H7 (cell line): ENCODE results near the gene SND1. TPM values are rescaled to one million over a fixed set of nuclear protein-coding genes. Genes with fewer than 3 reads are reported as not detected.

Source experiments
- DNase-seq: peaks from one replicate; pipeline ENCODE4 v3.0.0; 2012
- H3K27me3 ChIP-seq: 2 replicates; pipeline ENCODE4 v1.6.0; 2011; ENCODE audit warnings: mild to moderate bottlenecking, low read length; ENCODE audit not compliant: control insufficient read depth, insufficient read depth
- H3K36me3 ChIP-seq: replicated peaks from 2 replicates; pipeline ENCODE4 v1.5.1; 2011; ENCODE audit warnings: low read length; ENCODE audit not compliant: control insufficient read depth, insufficient read depth
- H3K4me3 ChIP-seq: 2 replicates; pipeline ENCODE4 v1.5.1; 2011; ENCODE audit warnings: low read depth, mild to moderate bottlenecking, control low read depth, low read length, moderate library complexity; ENCODE audit not compliant: insufficient read depth
- total RNA-seq: library from RNA; depleted of rRNA; stranded (reverse); fragments of >200 nt; shearing (Covaris generic); gene quantifications from 2 replicates; pipeline ENCODE4 v1.2.3, GENCODE V29; 2014

SND1 gene
- total RNA-seq, 1 experiment from 2014 or later = 196 TPM

DNA sequence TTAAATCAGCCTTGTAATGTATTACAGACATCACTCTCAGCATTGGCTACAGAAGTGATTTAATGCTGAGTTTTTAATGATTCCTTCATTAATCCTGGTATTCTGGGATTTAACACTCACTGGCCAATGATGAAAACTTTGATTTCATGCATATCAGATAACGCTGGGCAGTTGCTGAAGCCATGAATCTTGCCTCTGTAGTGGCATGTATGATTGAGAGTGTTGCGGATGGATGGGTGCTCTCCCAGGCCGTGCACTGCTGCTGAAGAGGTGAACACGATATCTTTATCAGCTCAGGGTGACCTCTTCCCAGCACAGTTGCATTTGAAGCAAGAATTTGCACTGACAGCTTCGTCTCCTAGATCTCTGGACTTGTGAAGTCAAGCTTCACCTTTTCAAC is 210.5 kb downstream of the SND1 start:
- Histone ChIP-seq H3K27me3 (no peaks in the 10 kb centered on the region), H3K4me3 (no peak overlapping the region), H3K36me3 (no peaks in the 10 kb centered on the region; the same call in 1 of the 2 replicates)
- DNase-seq = no peak

DNA sequence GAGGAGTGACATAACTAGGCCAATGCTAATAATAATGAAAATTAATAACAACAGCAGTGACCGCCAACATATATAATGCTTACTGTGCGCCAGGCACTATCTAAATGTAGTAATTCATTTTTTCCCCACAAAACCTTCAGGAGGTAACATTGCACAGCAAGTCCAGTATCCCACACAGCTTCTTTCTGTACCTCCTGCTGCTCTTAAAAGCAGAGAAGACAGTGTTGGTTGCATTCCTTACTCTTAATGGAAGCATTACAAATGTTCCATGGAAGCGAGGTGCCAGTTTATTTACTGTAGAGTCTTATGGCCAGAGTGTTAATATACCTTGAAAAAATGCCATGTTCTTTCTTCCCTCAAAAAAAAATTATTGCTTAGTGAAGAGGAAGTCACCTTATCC is 211.1 kb downstream of the SND1 start:
- DNase-seq = no peak
- no peak overlapping the region for H3K4me3 ChIP-seq
- no peaks in the 10 kb centered on the region for H3K27me3 ChIP-seq
- H3K36me3 ChIP-seq = no peaks in the 10 kb centered on the region

DNA sequence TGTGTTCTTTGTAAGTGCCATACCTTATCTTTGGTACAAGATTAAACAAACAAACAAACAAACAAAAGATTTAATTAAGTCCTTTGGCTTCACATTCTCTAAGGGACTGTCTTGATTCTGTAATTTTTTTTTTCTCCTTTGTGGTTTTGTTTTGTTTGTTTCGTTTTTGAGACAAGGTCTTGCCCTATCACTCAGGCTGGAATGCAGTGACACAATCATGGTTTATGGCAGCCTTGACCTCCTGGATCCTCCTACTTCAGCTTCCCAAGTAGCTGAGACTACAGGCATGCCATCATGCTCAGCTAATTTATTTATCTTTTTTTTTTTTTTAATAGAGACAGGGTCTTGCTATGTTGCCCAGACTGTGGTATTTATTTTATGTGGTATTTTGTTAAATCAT is 213.5 kb downstream of the SND1 start:
- Histone ChIP-seq H3K36me3 (no peaks in the 10 kb centered on the region), H3K27me3 (no peaks in the 10 kb centered on the region), H3K4me3 (no peak overlapping the region)
- no peak for DNase-seq

DNA sequence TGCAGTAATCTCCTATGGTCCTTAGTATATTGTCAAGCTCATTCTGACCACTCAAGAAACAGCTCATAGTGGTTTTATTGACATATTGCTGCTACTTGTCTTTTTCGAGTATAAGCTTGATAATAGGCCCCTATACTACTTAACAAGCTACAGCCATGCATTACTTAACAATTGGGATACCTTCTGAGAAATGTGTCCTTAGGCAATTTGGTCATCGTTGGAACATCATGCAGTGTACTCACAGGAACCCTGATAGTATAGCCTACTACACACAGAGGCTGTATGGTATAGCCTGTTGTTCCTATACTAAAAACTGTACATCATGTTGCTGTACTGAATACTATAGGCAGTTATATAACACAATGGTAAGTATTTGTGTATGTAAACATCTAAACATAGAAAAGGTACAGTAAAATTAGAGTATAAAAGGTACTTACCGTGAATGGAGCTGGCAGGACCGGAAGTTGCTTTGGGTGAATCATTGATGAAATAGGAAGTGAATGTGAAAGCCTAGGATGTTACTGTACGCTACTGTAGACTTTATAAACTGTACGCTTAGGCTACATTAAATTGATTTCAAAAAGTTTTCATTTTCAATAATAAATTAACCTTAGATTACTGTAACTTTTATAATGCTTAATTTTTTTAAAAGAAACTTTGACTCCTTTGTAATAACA is 218.4 kb downstream of the SND1 start:
- DNase-seq = no peak
- H3K4me3 ChIP-seq = no peak overlapping the region
- no peaks in the 10 kb centered on the region for H3K27me3 ChIP-seq

DNA sequence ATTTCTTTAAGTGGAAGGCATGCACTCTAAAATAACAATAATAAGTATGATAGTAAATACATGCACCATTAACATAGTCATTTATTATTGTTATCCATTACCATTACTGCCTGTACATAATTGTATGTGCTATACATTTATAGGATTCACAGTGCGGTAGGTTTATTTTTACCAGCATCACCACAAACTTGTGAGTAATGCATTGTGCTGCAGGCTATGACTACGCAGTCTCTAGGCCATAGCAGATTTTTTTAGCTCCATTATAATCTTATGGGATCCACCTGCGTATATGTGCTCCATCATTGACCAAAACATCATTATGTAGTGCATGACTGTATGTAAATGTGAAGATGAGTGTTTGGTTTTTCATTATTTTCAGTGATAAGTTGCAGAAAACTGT is 219.2 kb downstream of the SND1 start:
- Histone ChIP-seq H3K4me3 (no peak overlapping the region), H3K27me3 (no peaks in the 10 kb centered on the region), H3K36me3 (no peaks in the 10 kb centered on the region)
- DNase-seq = no peak

More for the DNA sequence above, 218.4 kb downstream of the SND1 start:
- no peaks in the 10 kb centered on the region for H3K36me3 ChIP-seq

DNA sequence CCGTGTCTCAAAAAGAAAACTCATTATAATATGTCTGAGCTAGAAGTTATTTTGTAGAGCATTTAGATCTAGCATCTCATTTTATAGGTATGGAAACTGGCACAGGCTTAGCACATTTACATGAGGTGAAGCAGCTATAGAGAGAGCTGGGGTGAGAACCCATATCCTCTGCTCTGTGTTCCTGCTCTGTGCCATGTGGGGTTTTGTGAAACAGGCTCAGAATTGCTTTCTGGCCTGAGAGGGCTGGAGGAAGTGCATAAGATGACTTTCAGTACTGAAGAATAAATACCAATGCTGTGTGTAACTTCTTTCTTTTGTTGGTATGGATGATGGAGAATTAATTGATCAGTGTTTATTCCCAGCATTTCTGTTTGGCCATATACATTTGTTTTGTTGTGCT is 220.1 kb downstream of the SND1 start:
- H3K27me3 ChIP-seq = no peaks in the 10 kb centered on the region
- H3K36me3 ChIP-seq = no peaks in the 10 kb centered on the region
- no peak for DNase-seq
- H3K4me3 ChIP-seq = no peak overlapping the region

DNA sequence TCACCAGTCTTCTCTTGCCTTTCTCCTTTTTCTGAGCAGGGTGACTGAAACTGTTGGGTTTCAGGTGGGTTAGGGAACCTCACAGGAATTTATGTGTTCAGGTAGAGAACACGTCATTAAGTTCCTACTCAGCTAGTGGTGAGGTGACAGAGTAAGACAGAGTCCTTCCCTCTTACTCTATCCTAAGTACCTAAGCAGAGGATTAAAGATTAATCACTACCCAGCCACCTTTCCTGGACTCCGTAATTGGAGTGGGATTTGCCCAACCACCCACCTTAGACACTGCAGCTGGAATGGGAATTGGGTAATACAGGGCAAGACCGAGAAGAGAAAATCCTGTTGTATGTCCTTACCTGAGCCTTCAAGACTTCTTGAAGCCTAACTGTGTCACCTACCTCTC is 221.2 kb downstream of the SND1 start:
- no peak for DNase-seq
- H3K4me3 ChIP-seq = no peak overlapping the region
- H3K27me3 ChIP-seq = no peaks in the 10 kb centered on the region
- H3K36me3 ChIP-seq = no peaks in the 10 kb centered on the region

DNA sequence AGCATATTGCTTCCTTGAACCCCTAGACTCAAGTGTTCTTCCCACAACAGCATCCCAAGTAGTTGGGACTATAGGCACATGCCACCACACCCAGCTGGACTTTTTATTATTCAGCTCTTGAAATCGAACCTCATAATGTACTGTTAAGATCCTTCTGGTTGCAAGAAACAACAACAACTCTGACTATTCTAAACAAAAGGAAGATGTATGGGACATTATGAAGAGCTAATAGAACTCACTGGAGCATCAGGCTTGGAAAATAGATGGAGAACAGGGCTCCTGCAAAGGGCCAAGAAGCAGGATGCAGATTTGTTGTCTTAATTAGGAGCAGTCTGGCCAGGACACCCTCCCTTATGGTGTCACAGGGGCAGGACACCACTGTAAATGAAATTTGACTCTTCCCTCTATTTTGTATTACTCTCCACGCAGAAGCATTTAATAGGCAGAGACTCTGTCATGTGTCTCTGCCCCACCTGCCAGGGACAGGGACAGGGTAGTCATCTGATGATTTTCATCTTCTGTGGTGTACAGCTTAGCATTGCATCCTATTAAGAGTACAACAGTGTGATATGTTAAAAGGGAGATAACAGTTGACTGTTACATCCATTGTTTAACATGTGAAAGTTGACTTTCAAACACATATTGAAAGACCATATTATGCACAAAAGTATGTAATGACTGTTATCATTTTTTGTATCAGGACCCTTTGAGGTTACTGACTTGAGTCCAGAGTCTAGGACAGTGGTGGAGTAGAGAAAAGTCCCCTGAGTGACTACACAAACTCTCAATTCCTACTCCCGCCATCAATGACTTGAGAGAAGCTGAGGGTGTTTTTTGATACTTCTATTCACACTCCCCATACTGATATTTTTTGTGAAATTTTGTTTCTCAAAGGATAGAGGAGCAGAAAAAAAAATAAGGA is 222.0 kb downstream of the SND1 start:
- no peak overlapping the region for H3K4me3 ChIP-seq
- DNase-seq = no peak
- H3K36me3 ChIP-seq = no peaks in the 10 kb centered on the region
- no peaks in the 10 kb centered on the region for H3K27me3 ChIP-seq

DNA sequence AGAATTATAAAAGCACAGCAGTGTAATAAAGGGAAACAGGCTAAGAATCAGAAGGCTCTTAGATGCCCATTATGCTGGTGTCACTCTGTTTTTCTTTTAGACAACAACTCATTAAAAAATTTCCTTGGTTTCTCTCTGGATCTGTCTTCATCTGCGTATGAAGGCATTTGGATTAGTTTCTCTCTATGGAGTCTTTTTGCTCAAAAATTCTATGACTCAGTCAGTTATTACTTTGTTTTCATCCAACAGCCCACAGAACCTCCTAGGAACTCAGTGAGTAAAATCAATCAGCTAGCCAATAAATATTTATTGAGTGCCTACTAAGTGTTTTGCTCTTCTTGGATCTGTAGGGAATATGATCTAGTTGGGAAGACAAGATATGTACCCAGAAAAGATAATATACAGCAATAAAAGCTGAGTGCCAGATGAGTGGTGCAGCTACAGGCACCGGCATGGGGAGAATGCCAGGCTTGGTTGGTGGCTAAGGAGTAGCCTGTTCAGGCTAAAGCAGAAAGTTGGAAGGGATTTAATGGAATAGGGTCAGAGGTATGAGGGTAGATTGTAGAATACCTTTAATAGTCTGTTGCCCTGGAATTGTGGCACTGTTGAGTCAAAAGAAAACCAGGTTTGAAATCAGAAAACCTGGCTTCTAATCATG is 223.1 kb downstream of the SND1 start:
- DNase-seq = no peak
- no peaks in the 10 kb centered on the region for H3K36me3 ChIP-seq
- no peaks in the 10 kb centered on the region for H3K27me3 ChIP-seq
- no peak overlapping the region for H3K4me3 ChIP-seq

DNA sequence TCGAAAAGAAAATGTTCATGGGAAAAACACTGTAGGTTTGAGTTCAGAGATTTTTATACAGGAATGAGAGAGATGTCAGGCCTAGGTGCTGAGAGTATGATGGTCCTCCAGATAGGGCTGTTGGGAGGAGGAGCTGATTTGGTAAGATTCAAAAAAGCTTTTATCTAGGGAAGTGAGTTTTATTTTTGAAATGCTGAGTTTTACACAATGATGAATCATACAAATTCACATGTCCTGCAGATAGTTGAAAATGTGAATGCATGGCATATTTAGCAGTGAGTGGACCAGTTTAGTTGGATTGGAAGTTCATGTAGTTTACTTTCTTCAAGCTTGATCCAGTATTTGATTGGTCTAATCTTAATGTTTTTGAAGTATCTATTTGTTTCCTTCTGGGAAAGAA is 224.4 kb downstream of the SND1 start:
- Histone ChIP-seq H3K36me3 (no peaks in the 10 kb centered on the region), H3K4me3 (no peak overlapping the region), H3K27me3 (no peaks in the 10 kb centered on the region)
- DNase-seq = no peak

DNA sequence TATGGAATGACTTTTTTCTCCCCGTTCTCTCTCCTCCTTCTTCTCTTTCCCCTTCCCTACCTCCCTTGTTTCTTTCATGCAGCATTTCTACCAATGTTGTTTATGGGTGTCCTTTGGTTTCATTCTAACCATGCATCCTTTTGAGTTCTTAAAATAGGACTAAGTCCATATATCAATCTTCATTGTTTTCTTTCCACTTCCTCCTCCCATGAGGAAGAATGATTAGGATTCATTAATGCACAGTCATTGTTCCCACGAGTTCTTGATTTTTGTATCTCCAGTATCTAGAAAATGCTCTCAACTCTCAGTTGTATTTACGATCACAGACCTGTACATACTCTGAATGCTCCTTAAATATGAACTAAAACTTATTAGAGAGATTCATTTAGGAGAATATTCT is 226.0 kb downstream of the SND1 start:
- H3K36me3 ChIP-seq = no peaks in the 10 kb centered on the region
- H3K27me3 ChIP-seq = no peaks in the 10 kb centered on the region
- no peak for DNase-seq
- no peak overlapping the region for H3K4me3 ChIP-seq

DNA sequence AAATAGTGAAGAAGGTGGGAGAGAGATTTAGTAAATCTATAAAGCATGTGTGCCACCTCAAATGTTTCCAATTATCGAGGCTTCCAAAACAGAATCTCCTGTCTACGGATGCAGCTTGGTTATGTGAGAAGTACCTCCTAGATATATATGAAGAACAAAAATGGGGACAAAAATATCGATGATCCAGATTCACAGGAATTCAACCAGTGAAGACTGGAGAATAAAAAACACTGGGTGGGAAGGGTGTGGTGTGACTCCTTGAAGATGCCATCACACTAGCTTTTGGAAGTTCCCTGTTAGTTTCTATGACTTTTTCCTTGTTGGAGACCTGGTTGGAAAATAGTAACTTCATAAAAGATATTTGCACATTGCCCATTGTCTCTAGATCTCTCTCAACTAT is 226.8 kb downstream of the SND1 start:
- no peaks in the 10 kb centered on the region for H3K36me3 ChIP-seq
- DNase-seq = no peak
- H3K4me3 ChIP-seq = no peak overlapping the region
- no peaks in the 10 kb centered on the region for H3K27me3 ChIP-seq

DNA sequence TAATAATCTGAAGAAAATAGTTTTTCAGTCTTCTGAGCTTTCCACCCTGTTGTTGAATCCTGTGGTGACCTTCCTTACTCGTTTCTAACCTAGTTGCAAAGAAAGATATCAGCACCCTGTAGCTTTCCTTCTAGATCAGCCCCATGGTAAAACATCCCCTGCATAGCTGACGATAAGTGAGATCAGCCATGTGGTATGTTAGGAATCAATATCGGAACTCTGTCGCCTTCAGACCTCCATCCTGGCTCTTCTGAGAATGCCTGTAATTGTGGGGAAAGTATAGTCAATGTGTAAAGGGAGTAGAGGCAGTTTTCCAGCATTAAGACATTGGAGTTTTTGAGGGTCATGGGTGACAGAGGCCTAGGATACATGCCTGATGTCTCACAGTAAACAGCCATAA is 227.4 kb downstream of the SND1 start:
- no peak for DNase-seq
- H3K4me3 ChIP-seq = no peak overlapping the region
- no peaks in the 10 kb centered on the region for H3K36me3 ChIP-seq
- no peaks in the 10 kb centered on the region for H3K27me3 ChIP-seq

DNA sequence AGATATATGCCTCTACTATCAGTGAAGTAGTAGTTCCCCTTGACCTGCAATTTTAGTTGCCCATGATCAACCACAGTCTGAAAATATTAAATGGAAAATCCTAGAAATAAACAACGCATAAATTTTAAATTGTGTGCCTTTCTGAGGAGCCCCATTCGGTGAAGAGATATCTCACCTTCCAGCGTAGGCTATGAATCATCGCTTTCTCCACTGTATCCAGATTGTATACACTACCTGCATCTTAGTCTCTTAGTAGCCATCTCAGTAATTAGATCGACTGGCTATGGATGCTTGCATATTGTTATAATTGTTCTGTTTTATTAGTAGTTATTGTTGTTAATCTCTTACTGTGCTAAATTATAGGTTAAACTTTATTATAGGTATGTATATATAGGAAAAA is 227.9 kb downstream of the SND1 start:
- no peaks in the 10 kb centered on the region for H3K27me3 ChIP-seq
- H3K36me3 ChIP-seq = no peaks in the 10 kb centered on the region
- no peak for DNase-seq
- H3K4me3 ChIP-seq = no peak overlapping the region

DNA sequence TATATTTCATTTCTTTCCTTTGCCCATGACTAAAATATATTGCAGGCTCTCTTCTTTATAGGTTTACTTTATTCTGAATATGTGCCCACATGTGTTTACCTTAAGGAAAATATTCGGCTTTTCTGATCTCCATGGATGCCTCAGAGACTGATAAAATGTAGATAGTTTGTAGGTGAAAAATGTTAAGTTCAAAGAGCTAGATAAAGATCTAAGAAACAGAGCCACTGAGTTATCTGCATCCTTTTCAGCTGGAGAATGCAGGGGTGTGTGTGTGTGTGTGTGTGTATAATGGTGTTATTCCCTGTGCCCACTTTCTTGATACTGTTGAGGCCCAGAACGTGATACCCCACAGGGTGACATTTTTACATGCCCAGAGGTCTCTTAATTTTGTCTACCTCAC is 228.5 kb downstream of the SND1 start:
- Histone ChIP-seq H3K36me3 (no peaks in the 10 kb centered on the region), H3K4me3 (no peak overlapping the region)
- DNase-seq = no peak

More for the DNA sequence above, 228.5 kb downstream of the SND1 start:
- H3K27me3 ChIP-seq = no peaks in the 10 kb centered on the region
